K562 (cell line): Measurements from ENCODE around the gene AGRN.

Source experiments
- JUND ChIP-seq, 2 experiments: IDR thresholded peaks; 2 replicates in 1 of 2; 3 replicates in 1 of 2; pipeline ENCODE4 v1.6.1; 2011; ENCODE audit warnings: borderline replicate concordance in 2 of 2, low read depth in 2 of 2, low read length in 2 of 2, improper control_type of control experiment in 1 of 2, missing biosample characterization in 1 of 2, missing genetic modification characterization in 1 of 2, missing genetic modification reagents in 1 of 2
- NR3C1 ChIP-seq: sonication (generic); formaldehyde crosslinking; IDR thresholded peaks from 2 replicates; pipeline ENCODE4 v1.8.1; 2022; ENCODE audit warnings: missing genetic modification reagents
- POLR2AphosphoS5 ChIP-seq: IDR thresholded peaks from 2 replicates; pipeline ENCODE4 v1.6.1; 2011; ENCODE audit warnings: mild to moderate bottlenecking, low read depth, low read length, moderate library complexity; ENCODE audit not compliant: control insufficient read depth, insufficient read depth

- TF ChIP-seq JUND (IDR thresholded peaks at IDR 0.05; ENCODE audit: borderline replicate concordance, low read depth, low read length) (no peak), JUND (tag; IDR thresholded peaks at IDR 0.05; ENCODE audit: borderline replicate concordance, low read depth, low read length) (no peak), NR3C1 (CRISPR knock-in tag) (no peak), POLR2AphosphoS5 (no peak)
These were observed 49.5 kb upstream of the AGRN start for GRCh38 chr1:970242-970972.
